H1 (cell line): ENCODE measurements around the gene PRIMA1. TPM values are rescaled to one million over a fixed set of nuclear protein-coding genes. Genes with fewer than 3 reads are reported as not detected.

Experiments used
- CTCF ChIA-PET: fragments of 300-600 bp; sonication (Branson Sonifier 250); formaldehyde crosslinking; loops from one replicate; lab custom pipeline; 2021; ENCODE audit not compliant: partially characterized antibody; lab: Charles Lee
- POLR2A ChIA-PET: fragments of 300-600 bp; sonication (Branson Sonifier 250); formaldehyde crosslinking; loops from one replicate; lab custom pipeline; 2021; ENCODE audit warnings: inconsistent platforms; ENCODE audit not compliant: partially characterized antibody; lab: Charles Lee
- DNase-seq, 2 experiments: peaks; one replicate each; pipeline versions ENCODE4 v3.0.0 to v3.0.0-alpha.2; 2010 to 2022; ENCODE audit warnings: low spot score in 2 of 2, low read depth in 1 of 2, mixed read lengths in 1 of 2
- FAIRE-seq: peaks from 2 replicates; lab custom pipeline; 2011; peaks lifted over from hg19 to GRCh38; lab: Jason Lieb, UNC
- H2AFZ ChIP-seq: 2 replicates; pipeline ENCODE4 v1.8.1; 2012; ENCODE audit warnings: low read length, inconsistent platforms
- H2AK5ac ChIP-seq: 2 replicates; pipeline ENCODE4 v1.6.1; 2013; ENCODE audit warnings: low read depth, low read length
- H2BK120ac ChIP-seq: replicated peaks from 2 replicates; pipeline ENCODE3; 2013; ENCODE audit warnings: low read depth, low read length, inconsistent platforms
- H2BK12ac ChIP-seq: 2 replicates; pipeline ENCODE4 v1.6.1; 2013; ENCODE audit warnings: low read depth, low read length
- H2BK15ac ChIP-seq: 2 replicates; pipeline ENCODE4 v1.6.1; 2013; ENCODE audit warnings: low read length
- H2BK20ac ChIP-seq: 2 replicates; pipeline ENCODE4 v1.6.1; 2013; ENCODE audit warnings: low read length
- H2BK5ac ChIP-seq: 2 replicates; pipeline ENCODE4 v1.6.1; 2013; ENCODE audit warnings: low read depth, low read length
- H3K14ac ChIP-seq: 2 replicates; pipeline ENCODE4 v1.6.1; 2013; ENCODE audit warnings: inconsistent platforms; ENCODE audit not compliant: insufficient read length
- H3K18ac ChIP-seq: 2 replicates; pipeline ENCODE4 v1.6.1; 2013; ENCODE audit warnings: low read length; ENCODE audit errors: extremely low read depth
- H3K23ac ChIP-seq: 2 replicates; pipeline ENCODE4 v1.6.1; 2013; ENCODE audit warnings: inconsistent platforms; ENCODE audit not compliant: insufficient read length
- H3K23me2 ChIP-seq: 2 replicates; pipeline ENCODE4 v1.6.1; 2013; ENCODE audit warnings: low read depth, low read length
- H3K27ac ChIP-seq: 2 replicates; pipeline ENCODE4 v1.6.1; 2011; ENCODE audit warnings: low read depth, low read length, inconsistent platforms
- H3K27me3 ChIP-seq, 4 experiments: replicated peaks in 1 of 4; 1 replicate in 1 of 4; 2 replicates in 3 of 4; pipeline versions ENCODE4 v1.6.1 to v1.8.1; 2011 to 2013; ENCODE audit warnings: low read length in 3 of 4, mild to moderate bottlenecking in 3 of 4, inconsistent platforms in 2 of 4, mixed read lengths in 2 of 4, moderate library complexity in 1 of 4; ENCODE audit not compliant: control insufficient read depth in 3 of 4, insufficient read depth in 3 of 4; ENCODE audit errors: extremely low read depth in 1 of 4
- H3K36me3 ChIP-seq, 4 experiments: 2 replicates each; pipeline versions ENCODE4 v1.6.1 to v1.8.1; 2011 to 2013; ENCODE audit warnings: mild to moderate bottlenecking in 4 of 4, low read length in 3 of 4, moderate library complexity in 2 of 4, control low read depth in 1 of 4, inconsistent platforms in 1 of 4; ENCODE audit not compliant: insufficient read depth in 4 of 4, control insufficient read depth in 2 of 4
- H3K4ac ChIP-seq: replicated peaks from 2 replicates; pipeline ENCODE3; 2013; ENCODE audit warnings: low read length, low read depth, mixed read lengths, inconsistent platforms; ENCODE audit not compliant: insufficient read length
- H3K4me1 ChIP-seq, 4 experiments: replicated peaks in 1 of 4; 1 replicate in 1 of 4; 2 replicates in 3 of 4; pipeline versions ENCODE4 v1.6.1 to v1.8.1; 2011 to 2013; ENCODE audit warnings: low read length in 3 of 4, inconsistent platforms in 2 of 4, mixed read lengths in 1 of 4; ENCODE audit not compliant: insufficient read depth in 4 of 4, control insufficient read depth in 3 of 4
- H3K4me2 ChIP-seq, 2 experiments: 2 replicates each; pipeline versions ENCODE4 v1.6.1 to v1.8.1; 2011 to 2013; ENCODE audit warnings: low read depth in 2 of 2, low read length in 2 of 2, control low read depth in 1 of 2, inconsistent platforms in 1 of 2, mild to moderate bottlenecking in 1 of 2; ENCODE audit not compliant: insufficient read depth in 1 of 2
- H3K4me3 ChIP-seq, 4 experiments: fragments of 200-600, 300-600 bp in 1 of 4; sonication (generic), shearing (Covaris generic), sonication (Bioruptor Twin) in 1 of 4; 2 replicates each; pipeline versions ENCODE4 v1.5.1 to v1.8.1; 2011 to 2016; ENCODE audit warnings: low read length in 4 of 4, low read depth in 3 of 4, control low read depth in 2 of 4, inconsistent platforms in 2 of 4, mild to moderate bottlenecking in 2 of 4, mixed read lengths in 1 of 4, moderate library complexity in 1 of 4; ENCODE audit not compliant: insufficient read depth in 2 of 4; ENCODE audit errors: extremely low read depth in 1 of 4
- H3K56ac ChIP-seq: replicated peaks from 2 replicates; pipeline ENCODE3; 2013; ENCODE audit warnings: low read depth, mild to moderate bottlenecking, mixed read lengths, low read length, inconsistent platforms; ENCODE audit not compliant: insufficient read length
- H3K79me1 ChIP-seq: 2 replicates; pipeline ENCODE4 v1.6.1; 2013; ENCODE audit warnings: low read depth, low read length, control low read depth
- H3K79me2 ChIP-seq, 2 experiments: 2 replicates each; pipeline versions ENCODE4 v1.6.1 to v1.8.1; 2012 to 2013; ENCODE audit warnings: low read length in 2 of 2, mild to moderate bottlenecking in 2 of 2, inconsistent platforms in 1 of 2; ENCODE audit not compliant: insufficient read depth in 2 of 2, control insufficient read depth in 1 of 2
- H3K9ac ChIP-seq, 4 experiments: replicated peaks in 1 of 4; 1 replicate in 1 of 4; 2 replicates in 3 of 4; pipeline versions ENCODE4 v1.6.1 to v1.8.1; 2011 to 2013; ENCODE audit warnings: low read depth in 3 of 4, low read length in 3 of 4, control low read depth in 2 of 4, mild to moderate bottlenecking in 2 of 4, moderate library complexity in 2 of 4, inconsistent platforms in 1 of 4; ENCODE audit errors: extremely low read depth in 1 of 4
- H3K9me3 ChIP-seq, 2 experiments: 2 replicates each; pipeline versions ENCODE4 v1.6.1 to v1.8.1; 2012 to 2013; ENCODE audit warnings: mild to moderate bottlenecking in 2 of 2, moderate library complexity in 2 of 2, control low read depth in 1 of 2, inconsistent platforms in 1 of 2, low read depth in 1 of 2, low read length in 1 of 2, mixed read lengths in 1 of 2; ENCODE audit not compliant: insufficient read depth in 2 of 2
- H4K20me1 ChIP-seq, 2 experiments: replicated peaks in 1 of 2; 2 replicates each; pipeline versions ENCODE3 to v1.8.1; 2011 to 2013; ENCODE audit warnings: inconsistent platforms in 2 of 2, low read length in 2 of 2, mild to moderate bottlenecking in 1 of 2; ENCODE audit not compliant: insufficient read depth in 2 of 2, control insufficient read depth in 1 of 2
- H4K5ac ChIP-seq: 2 replicates; pipeline ENCODE4 v1.6.1; 2013; ENCODE audit warnings: low read length, low read depth, mixed read lengths, inconsistent platforms; ENCODE audit not compliant: insufficient read length
- H4K8ac ChIP-seq: 2 replicates; pipeline ENCODE4 v1.8.0; 2013; ENCODE audit warnings: mild to moderate bottlenecking, moderate library complexity, low read length, inconsistent platforms; ENCODE audit not compliant: insufficient read depth; ENCODE audit errors: extremely low read depth
- H4K91ac ChIP-seq: replicated peaks from 2 replicates; pipeline ENCODE3; 2013; ENCODE audit warnings: low read length, mixed read lengths, inconsistent platforms; ENCODE audit not compliant: insufficient read length
- ASH2L ChIP-seq: fragments of 200-600, 300-600 bp; sonication (generic); IDR thresholded peaks from one replicate; pipeline ENCODE4 v1.7.1; 2017; ENCODE audit warnings: low read length
- BRCA1 ChIP-seq: IDR thresholded peaks from 2 replicates; pipeline ENCODE4 v1.6.1; 2012; ENCODE audit warnings: low read depth, low read length, improper control_type of control experiment
- CHD2 ChIP-seq: IDR thresholded peaks from 2 replicates; pipeline ENCODE4 v1.6.1; 2012; ENCODE audit warnings: low read length, improper control_type of control experiment
- NANOG ChIP-seq: IDR thresholded peaks from 2 replicates; pipeline ENCODE4 v1.6.1; 2011; ENCODE audit warnings: low read length, low read depth, mild to moderate bottlenecking, inconsistent platforms; ENCODE audit not compliant: insufficient read depth, poor library complexity, severe bottlenecking
- POLR2A ChIP-seq, 2 experiments: IDR thresholded peaks; 1 replicate in 1 of 2; 2 replicates in 1 of 2; pipeline ENCODE4 v1.6.1; 2011; ENCODE audit warnings: low read depth in 2 of 2, low read length in 2 of 2, mild to moderate bottlenecking in 2 of 2; ENCODE audit errors: control extremely low read depth in 1 of 2
- POLR2AphosphoS5 ChIP-seq: IDR thresholded peaks from 2 replicates; pipeline ENCODE4 v1.6.1; 2011; ENCODE audit warnings: low read depth, low read length
- RBBP5 ChIP-seq: IDR thresholded peaks from 2 replicates; pipeline ENCODE4 v1.7.1; 2012; ENCODE audit warnings: low read depth, mild to moderate bottlenecking, inconsistent platforms, low read length, moderate library complexity, borderline replicate concordance
- SIN3A ChIP-seq, 2 experiments: IDR thresholded peaks in 1 of 2; conservative IDR thresholded peaks in 1 of 2; 2 replicates each; pipeline ENCODE4 v1.6.1; 2011 to 2012; ENCODE audit warnings: low read length in 2 of 2, improper control_type of control experiment in 1 of 2, low read depth in 1 of 2, mild to moderate bottlenecking in 1 of 2
- SP4 ChIP-seq: IDR thresholded peaks from 2 replicates; pipeline ENCODE4 v1.6.1; 2012; ENCODE audit warnings: low read length, inconsistent platforms
- WGBS, 2 experiments: shearing (Covaris generic) in 1 of 2; methylation state at CpG; one replicate each; pipeline versions ENCODE4 v1.1.6 to v1.1.7; 2013 to 2015; ENCODE audit warnings: low lambda C conversion rate in 2 of 2, mixed read lengths in 2 of 2, inconsistent platforms in 1 of 2, low coverage in 1 of 2, missing lambda C conversion rate in 1 of 2; ENCODE audit not compliant: insufficient replicate concordance in 2 of 2, insufficient coverage in 1 of 2, insufficient read length in 1 of 2; ENCODE audit errors: extremely low coverage in 1 of 2, missing lambda C conversion rate in 1 of 2; 5-methylcytosine and 5-hydroxymethylcytosine counted together
- polyA plus RNA-seq, 7 experiments: library from polyadenylated mRNA; depleted of rRNA in 3 of 7; stranded (reverse) in 5 of 7; unstranded in 2 of 7; fragments of >200 nt in 5 of 7; fragments of 200-250 nt in 2 of 7; gene quantifications; 1 replicate in 5 of 7; 2 replicates in 1 of 7; 4 replicates in 1 of 7; pipeline versions ENCODE4 v1.2.1 to v1.2.3, GENCODE V29; 2011 to 2013; ENCODE audit warnings: missing spikeins in 2 of 7, mixed read lengths in 2 of 7
- total RNA-seq: library from RNA; stranded (reverse); fragmentation: NEBNext Ultra II Directional; extraction: Animal tissue kit (Norgen Biotek cat#: 25700); gene quantifications from 2 replicates; pipeline ENCODE4 v1.2.1, GENCODE V29; 2021
- TF ChIP-seq, protein P1 (sequence below): IDR thresholded peaks from 2 replicates; pipeline ENCODE4 v1.6.1; 2012; ENCODE audit warnings: inconsistent platforms
- TF ChIP-seq, protein P2 (sequence below): IDR thresholded peaks from 2 replicates; pipeline ENCODE4 v1.6.1; 2012; ENCODE audit warnings: low read length, inconsistent platforms
- TF ChIP-seq, protein P3 (sequence below): IDR thresholded peaks from 2 replicates; pipeline ENCODE4 v1.6.1; 2011; ENCODE audit warnings: low read length, improper control_type of control experiment

PRIMA1 gene
- total and polyA plus RNA-seq, 2 of the 8 experiments (the other 6 are each of a cell fraction or from before 2014, with no cell fraction given), result 2.8 to 4.5 TPM

DNA sequence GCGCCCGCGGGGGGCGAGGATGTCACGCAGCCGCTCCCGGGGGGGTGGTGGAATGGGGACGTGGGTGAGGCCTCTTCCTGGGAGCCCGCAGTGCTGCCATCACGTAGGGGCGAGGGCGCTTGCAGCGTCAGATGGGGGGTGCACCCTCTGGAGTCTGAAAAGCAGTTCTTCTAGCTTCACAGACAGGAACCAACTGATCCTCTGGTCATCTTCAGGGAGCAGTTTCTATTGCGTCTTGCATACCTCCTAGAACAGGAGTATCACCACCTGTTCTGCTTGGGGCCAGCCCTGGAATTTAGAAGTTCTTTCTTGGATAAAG, 36.9 kb upstream of the PRIMA1 start:
- DNase-seq, result no peak
- Histone ChIP-seq H3K27ac (no peak overlapping the region), H3K4ac (no peak overlapping the region), H3K4me1 (no peaks in the 10 kb centered on the region), H4K8ac (no peak overlapping the region), H3K4me3 (no peak overlapping the region), H2BK20ac (no peak overlapping the region), H2BK12ac (no peak overlapping the region), H3K27me3 (no peaks in the 10 kb centered on the region), H3K79me1 (no peaks in the 10 kb centered on the region), H3K9me3 (no peaks in the 10 kb centered on the region), H3K9ac (no peak overlapping the region), H3K36me3 (no peaks in the 10 kb centered on the region; a peak in 1 of 8 replicates), H3K79me2 (no peaks in the 10 kb centered on the region), H3K56ac (no peak overlapping the region), H2BK15ac (no peak overlapping the region), H4K20me1 (no peaks in the 10 kb centered on the region), H3K14ac (no peak overlapping the region), H3K18ac (no peak overlapping the region), H3K23me2 (peaks cover 5% of the 10 kb centered on the region; the same call in 1 of the 2 replicates), H2AK5ac (no peak overlapping the region), H4K91ac (no peak overlapping the region), H2BK5ac (no peak overlapping the region), H2BK120ac (no peak overlapping the region), H3K4me2 (no peak overlapping the region), H4K5ac (no peak overlapping the region), H2AFZ (no peak overlapping the region), H3K23ac (no peak overlapping the region)
- CTCF ChIA-PET, result interaction anchor here (1.0 to 2.1 kb wide), 2 partner anchors 14 to 27 kb away, joined by 3 to 5 read pairs; no protein-coding TSS in a partner anchor
- 98% methylated on average over 4 of the region's 14 CpGs; no CpG with 5 or more reads in 1 of the 2 experiments for WGBS, 2 experiments
- POLR2A ChIA-PET, result no interaction called here
- no peak for FAIRE-seq
- TF ChIP-seq CHD2 (no peak), POLR2A (IDR thresholded peaks at IDR 0.05; ENCODE audit: control extremely low read depth in 1 of 2, low read depth in 2 of 2, low read length in 2 of 2) (no peak), ASH2L (no peak), SIN3A (conservative IDR thresholded peaks at IDR 0.05 in 1 of 2, IDR thresholded peaks at IDR 0.05 in 1 of 2; ENCODE audit: low read depth in 1 of 2, low read length in 2 of 2) (no peak), POLR2AphosphoS5 (no peak), BRCA1 (no peak), SP4 (no peak), RBBP5 (no peak), NANOG (no peak)
- TF ChIP-seq, protein P1, sequence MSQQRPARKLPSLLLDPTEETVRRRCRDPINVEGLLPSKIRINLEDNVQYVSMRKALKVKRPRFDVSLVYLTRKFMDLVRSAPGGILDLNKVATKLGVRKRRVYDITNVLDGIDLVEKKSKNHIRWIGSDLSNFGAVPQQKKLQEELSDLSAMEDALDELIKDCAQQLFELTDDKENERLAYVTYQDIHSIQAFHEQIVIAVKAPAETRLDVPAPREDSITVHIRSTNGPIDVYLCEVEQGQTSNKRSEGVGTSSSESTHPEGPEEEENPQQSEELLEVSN, result no peak
- TF ChIP-seq, protein P2, sequence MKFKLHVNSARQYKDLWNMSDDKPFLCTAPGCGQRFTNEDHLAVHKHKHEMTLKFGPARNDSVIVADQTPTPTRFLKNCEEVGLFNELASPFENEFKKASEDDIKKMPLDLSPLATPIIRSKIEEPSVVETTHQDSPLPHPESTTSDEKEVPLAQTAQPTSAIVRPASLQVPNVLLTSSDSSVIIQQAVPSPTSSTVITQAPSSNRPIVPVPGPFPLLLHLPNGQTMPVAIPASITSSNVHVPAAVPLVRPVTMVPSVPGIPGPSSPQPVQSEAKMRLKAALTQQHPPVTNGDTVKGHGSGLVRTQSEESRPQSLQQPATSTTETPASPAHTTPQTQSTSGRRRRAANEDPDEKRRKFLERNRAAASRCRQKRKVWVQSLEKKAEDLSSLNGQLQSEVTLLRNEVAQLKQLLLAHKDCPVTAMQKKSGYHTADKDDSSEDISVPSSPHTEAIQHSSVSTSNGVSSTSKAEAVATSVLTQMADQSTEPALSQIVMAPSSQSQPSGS, result no peak
- TF ChIP-seq, protein P3, sequence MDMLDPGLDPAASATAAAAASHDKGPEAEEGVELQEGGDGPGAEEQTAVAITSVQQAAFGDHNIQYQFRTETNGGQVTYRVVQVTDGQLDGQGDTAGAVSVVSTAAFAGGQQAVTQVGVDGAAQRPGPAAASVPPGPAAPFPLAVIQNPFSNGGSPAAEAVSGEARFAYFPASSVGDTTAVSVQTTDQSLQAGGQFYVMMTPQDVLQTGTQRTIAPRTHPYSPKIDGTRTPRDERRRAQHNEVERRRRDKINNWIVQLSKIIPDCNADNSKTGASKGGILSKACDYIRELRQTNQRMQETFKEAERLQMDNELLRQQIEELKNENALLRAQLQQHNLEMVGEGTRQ, result no peak
